ENCODE results near the gene PSMA3. TPM values are rescaled to one million over a fixed set of nuclear protein-coding genes. Genes with fewer than 3 reads are reported as not detected.
A peak's percentile ranks its signal among the peaks of the same experiment; 100 is the strongest.
"Not testable (repeated sequence)": the region's sequence is repeated elsewhere in the genome, so short reads cannot be mapped to it uniquely, and the experiment has no call there.

PSMA3 gene
- polyA plus RNA-seq, 4 donors = 133 to 206 (median 171) TPM

- no peak for FAIRE-seq
- no peak for DNase-seq
- H3K4me1 ChIP-seq (ENCODE audit: control insufficient read depth in 3 of 3, insufficient read depth in 2 of 3, low read depth in 1 of 3, low read length in 2 of 3) = peaks cover 2 to 11% (median 3%) of the 10 kb centered on the region in 3 donors
Observed at GRCh38 chr14:58249611-58250010, 5.0 kb downstream of the PSMA3 start.

GRCh38 chr14:58258156-58258555, 13.5 kb downstream of the PSMA3 start:
- Histone ChIP-seq H3K4me3 (ENCODE audit: low read depth in 1 of 3, low read length in 3 of 3) (no peak overlapping the region), H3K27me3 (ENCODE audit: control insufficient read depth in 3 of 3, insufficient read depth in 3 of 3, low read length in 3 of 3) (no peaks in the 10 kb centered on the region), H3K27ac (ENCODE audit: low read depth in 1 of 3, low read length in 2 of 3) (no peak overlapping the region), H3K4me1 (ENCODE audit: control insufficient read depth in 3 of 3, insufficient read depth in 2 of 3, low read depth in 1 of 3, low read length in 2 of 3) (no peaks in the 10 kb centered on the region), H3K36me3 (ENCODE audit: control insufficient read depth in 3 of 3, insufficient read depth in 2 of 3, low read depth in 1 of 3, low read length in 3 of 3) (peaks cover 7 to 61% (median 16%) of the 10 kb centered on the region in 3 donors), H3K9me3 (ENCODE audit: control insufficient read depth in 2 of 2, insufficient read depth in 1 of 2, low read depth in 1 of 2, low read length in 1 of 2) (no peaks in the 10 kb centered on the region)
- FAIRE-seq (no peak), DNase-seq (no peak)
- 97 to 98% (median 98%) methylated on average over 4 of the region's 4 CpGs for WGBS, 3 donors

More at GRCh38 chr14:58249611-58250010, 5.0 kb downstream of the PSMA3 start:
- Histone ChIP-seq H3K9me3 (ENCODE audit: control insufficient read depth in 2 of 2, insufficient read depth in 1 of 2, low read depth in 1 of 2, low read length in 1 of 2) (no peaks in the 10 kb centered on the region), H3K27me3 (ENCODE audit: control insufficient read depth in 3 of 3, insufficient read depth in 3 of 3, low read length in 3 of 3) (no peaks in the 10 kb centered on the region), H3K36me3 (ENCODE audit: control insufficient read depth in 3 of 3, insufficient read depth in 2 of 3, low read depth in 1 of 3, low read length in 3 of 3) (peaks cover 9 to 35% (median 10%) of the 10 kb centered on the region in 3 donors), H3K27ac (ENCODE audit: low read depth in 1 of 3, low read length in 2 of 3) (no peak overlapping the region), H3K4me3 (ENCODE audit: low read depth in 1 of 3, low read length in 3 of 3) (no peak overlapping the region)
- 93 to 94% (median 94%) methylated on average over 8 of the region's 8 CpGs for WGBS, 3 donors

GRCh38 chr14:58262005-58262404, 17.4 kb downstream of the PSMA3 start:
- H3K4me3 ChIP-seq (ENCODE audit: low read depth in 1 of 3, low read length in 3 of 3); DNase-seq; H3K4me1 ChIP-seq (ENCODE audit: control insufficient read depth in 3 of 3, insufficient read depth in 2 of 3, low read depth in 1 of 3, low read length in 2 of 3); H3K9me3 ChIP-seq (ENCODE audit: control insufficient read depth in 2 of 2, insufficient read depth in 1 of 2, low read depth in 1 of 2, low read length in 1 of 2); FAIRE-seq; H3K27me3 ChIP-seq (ENCODE audit: control insufficient read depth in 3 of 3, insufficient read depth in 3 of 3, low read length in 3 of 3); H3K27ac ChIP-seq (ENCODE audit: low read depth in 1 of 3, low read length in 2 of 3): not testable (repeated sequence)
- H3K36me3 ChIP-seq (ENCODE audit: control insufficient read depth in 3 of 3, insufficient read depth in 2 of 3, low read depth in 1 of 3, low read length in 3 of 3) = peaks cover 20 to 49% (median 27%) of the 10 kb centered on the region in 3 donors
- 95 to 96% (median 95%) methylated on average over 10 of the region's 10 CpGs for WGBS, 3 donors

- no peak overlapping the region for H3K4me3 ChIP-seq (ENCODE audit: low read depth in 1 of 3, low read length in 3 of 3)
- DNase-seq (no peak), FAIRE-seq (no peak)
- peaks cover 14 to 48% (median 22%) of the 10 kb centered on the region in 3 donors for H3K36me3 ChIP-seq (ENCODE audit: control insufficient read depth in 3 of 3, insufficient read depth in 2 of 3, low read depth in 1 of 3, low read length in 3 of 3)
- no peak overlapping the region for H3K27ac ChIP-seq (ENCODE audit: low read depth in 1 of 3, low read length in 2 of 3)
- H3K27me3 ChIP-seq (ENCODE audit: control insufficient read depth in 3 of 3, insufficient read depth in 3 of 3, low read length in 3 of 3) = no peaks in the 10 kb centered on the region
- no peaks in the 10 kb centered on the region for H3K9me3 ChIP-seq (ENCODE audit: control insufficient read depth in 2 of 2, insufficient read depth in 1 of 2, low read depth in 1 of 2, low read length in 1 of 2)
- no peaks in the 10 kb centered on the region for H3K4me1 ChIP-seq (ENCODE audit: control insufficient read depth in 3 of 3, insufficient read depth in 2 of 3, low read depth in 1 of 3, low read length in 2 of 3)
Observed at GRCh38 chr14:58265401-58265800, 20.8 kb downstream of the PSMA3 start.

- DNase-seq = no peak
Observed at GRCh38 chr14:58270628-58271027, 26.0 kb downstream of the PSMA3 start.

GRCh38 chr14:58272588-58273372, 28.1 kb downstream of the PSMA3 start:
- Histone ChIP-seq H3K27me3 (ENCODE audit: control insufficient read depth in 3 of 3, insufficient read depth in 3 of 3, low read length in 3 of 3) (no peaks in the 10 kb centered on the region), H3K4me3 (ENCODE audit: low read depth in 1 of 3, low read length in 3 of 3) (no peak overlapping the region), H3K9me3 (ENCODE audit: control insufficient read depth in 2 of 2, insufficient read depth in 1 of 2, low read depth in 1 of 2, low read length in 1 of 2) (no peaks in the 10 kb centered on the region), H3K4me1 (ENCODE audit: control insufficient read depth in 3 of 3, insufficient read depth in 2 of 3, low read depth in 1 of 3, low read length in 2 of 3) (peaks cover 0 to 10% (median 3%) of the 10 kb centered on the region in 3 donors), H3K36me3 (ENCODE audit: control insufficient read depth in 3 of 3, insufficient read depth in 2 of 3, low read depth in 1 of 3, low read length in 3 of 3) (peaks cover 7 to 39% (median 9%) of the 10 kb centered on the region in 3 donors), H3K27ac (ENCODE audit: low read depth in 1 of 3, low read length in 2 of 3) (peak overlapping the region in 2 of 3 donors; percentile 41 to 64)
- FAIRE-seq (peak; percentile 67), DNase-seq (peak; percentile 83 to 87)
- WGBS, 3 donors = 37 to 63% (median 50%) methylated on average over 4 of the region's 4 CpGs

More at GRCh38 chr14:58270628-58271027, 26.0 kb downstream of the PSMA3 start:
- H3K36me3 ChIP-seq (ENCODE audit: control insufficient read depth in 3 of 3, insufficient read depth in 2 of 3, low read depth in 1 of 3, low read length in 3 of 3) = peaks cover 9 to 34% (median 15%) of the 10 kb centered on the region in 3 donors
- no peaks in the 10 kb centered on the region for H3K9me3 ChIP-seq (ENCODE audit: control insufficient read depth in 2 of 2, insufficient read depth in 1 of 2, low read depth in 1 of 2, low read length in 1 of 2)
- H3K27ac ChIP-seq (ENCODE audit: low read depth in 1 of 3, low read length in 2 of 3) = no peak overlapping the region
- no peaks in the 10 kb centered on the region for H3K27me3 ChIP-seq (ENCODE audit: control insufficient read depth in 3 of 3, insufficient read depth in 3 of 3, low read length in 3 of 3)
- FAIRE-seq = no peak
- no peak overlapping the region for H3K4me3 ChIP-seq (ENCODE audit: low read depth in 1 of 3, low read length in 3 of 3)
- WGBS, 3 donors = 53 to 70% (median 58%) methylated on average over 2 of the region's 2 CpGs
- peaks cover 0 to 10% (median 3%) of the 10 kb centered on the region in 3 donors for H3K4me1 ChIP-seq (ENCODE audit: control insufficient read depth in 3 of 3, insufficient read depth in 2 of 3, low read depth in 1 of 3, low read length in 2 of 3)

GRCh38 chr14:58274881-58275280, 30.2 kb downstream of the PSMA3 start:
- H3K4me1 ChIP-seq (ENCODE audit: control insufficient read depth in 3 of 3, insufficient read depth in 2 of 3, low read depth in 1 of 3, low read length in 2 of 3) = peaks cover 0 to 10% (median 3%) of the 10 kb centered on the region in 3 donors
- peak; percentile 78 for FAIRE-seq

GRCh38 chr14:58275527-58276190, 31.0 kb downstream of the PSMA3 start:
- WGBS, 3 donors = 78 to 84% (median 83%) methylated on average over 2 of the region's 2 CpGs
- DNase-seq (no peak), FAIRE-seq (no peak)
- H3K4me1 ChIP-seq (ENCODE audit: control insufficient read depth in 3 of 3, insufficient read depth in 2 of 3, low read depth in 1 of 3, low read length in 2 of 3) = peaks cover 0 to 13% (median 3%) of the 10 kb centered on the region in 3 donors
- H3K36me3 ChIP-seq (ENCODE audit: control insufficient read depth in 3 of 3, insufficient read depth in 2 of 3, low read depth in 1 of 3, low read length in 3 of 3) = peaks cover 7 to 38% (median 10%) of the 10 kb centered on the region in 3 donors
- no peaks in the 10 kb centered on the region for H3K9me3 ChIP-seq (ENCODE audit: control insufficient read depth in 2 of 2, insufficient read depth in 1 of 2, low read depth in 1 of 2, low read length in 1 of 2)
- H3K27me3 ChIP-seq (ENCODE audit: control insufficient read depth in 3 of 3, insufficient read depth in 3 of 3, low read length in 3 of 3) = no peaks in the 10 kb centered on the region
- no peak overlapping the region for H3K27ac ChIP-seq (ENCODE audit: low read depth in 1 of 3, low read length in 2 of 3)
- H3K4me3 ChIP-seq (ENCODE audit: low read depth in 1 of 3, low read length in 3 of 3) = no peak overlapping the region

More at GRCh38 chr14:58274881-58275280, 30.2 kb downstream of the PSMA3 start:
- H3K9me3 ChIP-seq (ENCODE audit: control insufficient read depth in 2 of 2, insufficient read depth in 1 of 2, low read depth in 1 of 2, low read length in 1 of 2) = no peaks in the 10 kb centered on the region
- H3K27ac ChIP-seq (ENCODE audit: low read depth in 1 of 3, low read length in 2 of 3) = no peak overlapping the region
- H3K36me3 ChIP-seq (ENCODE audit: control insufficient read depth in 3 of 3, insufficient read depth in 2 of 3, low read depth in 1 of 3, low read length in 3 of 3) = peaks cover 7 to 40% (median 10%) of the 10 kb centered on the region in 3 donors
- no peak overlapping the region for H3K4me3 ChIP-seq (ENCODE audit: low read depth in 1 of 3, low read length in 3 of 3)
- no peak for DNase-seq
- no peaks in the 10 kb centered on the region for H3K27me3 ChIP-seq (ENCODE audit: control insufficient read depth in 3 of 3, insufficient read depth in 3 of 3, low read length in 3 of 3)

Data from small intestine (tissue), 7 donors.